ENCODE measurements around the gene MLLT1.

- TF ChIP-seq, protein P1, sequence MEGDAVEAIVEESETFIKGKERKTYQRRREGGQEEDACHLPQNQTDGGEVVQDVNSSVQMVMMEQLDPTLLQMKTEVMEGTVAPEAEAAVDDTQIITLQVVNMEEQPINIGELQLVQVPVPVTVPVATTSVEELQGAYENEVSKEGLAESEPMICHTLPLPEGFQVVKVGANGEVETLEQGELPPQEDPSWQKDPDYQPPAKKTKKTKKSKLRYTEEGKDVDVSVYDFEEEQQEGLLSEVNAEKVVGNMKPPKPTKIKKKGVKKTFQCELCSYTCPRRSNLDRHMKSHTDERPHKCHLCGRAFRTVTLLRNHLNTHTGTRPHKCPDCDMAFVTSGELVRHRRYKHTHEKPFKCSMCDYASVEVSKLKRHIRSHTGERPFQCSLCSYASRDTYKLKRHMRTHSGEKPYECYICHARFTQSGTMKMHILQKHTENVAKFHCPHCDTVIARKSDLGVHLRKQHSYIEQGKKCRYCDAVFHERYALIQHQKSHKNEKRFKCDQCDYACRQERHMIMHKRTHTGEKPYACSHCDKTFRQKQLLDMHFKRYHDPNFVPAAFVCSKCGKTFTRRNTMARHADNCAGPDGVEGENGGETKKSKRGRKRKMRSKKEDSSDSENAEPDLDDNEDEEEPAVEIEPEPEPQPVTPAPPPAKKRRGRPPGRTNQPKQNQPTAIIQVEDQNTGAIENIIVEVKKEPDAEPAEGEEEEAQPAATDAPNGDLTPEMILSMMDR (IDR thresholded peaks at IDR 0.05 in 2 of 3, conservative IDR thresholded peaks at IDR 0.05 in 1 of 3; ENCODE audit: borderline replicate concordance in 1 of 3, insufficient read depth in 1 of 3, low read depth in 2 of 3, low read length in 2 of 3): no peak
- TF ChIP-seq EZH2 (IDR thresholded peaks at IDR 0.05) (no peak), POLR2A (IDR thresholded peaks at IDR 0.05; ENCODE audit: borderline replicate concordance, extremely low read depth, insufficient read depth, insufficient read length) (no peak), CBX3 (IDR thresholded peaks at IDR 0.05; ENCODE audit: low read depth) (no peak), ELF1 (IDR thresholded peaks at IDR 0.05; ENCODE audit: borderline replicate concordance, low read depth) (no peak), SIN3A (IDR thresholded peaks at IDR 0.05; ENCODE audit: low read depth) (no peak), YY1 (IDR thresholded peaks at IDR 0.05; ENCODE audit: extremely low read depth, insufficient replicate concordance, low read depth, low read length) (no peak), ZNF274 (IDR thresholded peaks at IDR 0.05; ENCODE audit: low read depth, low read length) (no peak)
- TF ChIP-seq, protein P2, sequence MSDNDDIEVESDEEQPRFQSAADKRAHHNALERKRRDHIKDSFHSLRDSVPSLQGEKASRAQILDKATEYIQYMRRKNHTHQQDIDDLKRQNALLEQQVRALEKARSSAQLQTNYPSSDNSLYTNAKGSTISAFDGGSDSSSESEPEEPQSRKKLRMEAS (IDR thresholded peaks at IDR 0.05): no peak
Observed at GRCh38 chr19:6313398-6313969, 33.7 kb upstream of the MLLT1 start.
